Panc1 (cell line): ENCODE data around the gene SULT2B1. TPM values are rescaled to one million over a fixed set of nuclear protein-coding genes. Genes with fewer than 3 reads are reported as not detected.

Source experiments
- ATAC-seq: fragments of 200-7000 bp; cut with Tn5 transposase; 2 replicates; pipeline ENCODE4 v1.9.1; 2020; ENCODE audit warnings: mild to moderate bottlenecking, moderate library complexity
- BruUV-seq: library from RNA; stranded (reverse); fragments of 400-500 nt; replicated peaks from 2 replicates; lab custom pipeline; 2021; lab: Mats Ljungman, UMichigan
- CTCF ChIA-PET: fragments of 300-600 bp; sonication (Branson Sonifier 250); formaldehyde crosslinking; loops from one replicate; lab custom pipeline; 2022; ENCODE audit warnings: antibody characterized with exemption; lab: Charles Lee
- POLR2A ChIA-PET: fragments of 300-600 bp; sonication (Branson Sonifier 250); formaldehyde crosslinking; loops from one replicate; lab custom pipeline; 2022; ENCODE audit warnings: antibody characterized with exemption; lab: Charles Lee
- DNase-seq: peaks from one replicate; pipeline ENCODE4 v3.0.0-alpha.2; 2010; ENCODE audit warnings: low read depth, low spot score
- H3K27ac ChIP-seq: 2 replicates; pipeline ENCODE4 v1.5.1; 2011; ENCODE audit warnings: mild to moderate bottlenecking, low read length, inconsistent platforms
- H3K27me3 ChIP-seq: fragments of 200-500 bp; sonication (Bioruptor generic); 2 replicates; pipeline ENCODE4 v1.6.0; 2014; ENCODE audit warnings: low read length, inconsistent platforms; ENCODE audit not compliant: control insufficient read depth, insufficient read depth
- H3K36me3 ChIP-seq: fragments of 200-500 bp; sonication (Bioruptor generic); 2 replicates; pipeline ENCODE4 v1.5.1; 2014; ENCODE audit warnings: inconsistent platforms, mild to moderate bottlenecking, low read length, moderate library complexity; ENCODE audit not compliant: control insufficient read depth, insufficient read depth
- H3K4me1 ChIP-seq: 2 replicates; pipeline ENCODE4 v1.5.1; 2011; ENCODE audit warnings: inconsistent platforms, mild to moderate bottlenecking, low read length, moderate library complexity; ENCODE audit not compliant: control insufficient read depth, insufficient read depth
- H3K4me3 ChIP-seq, 2 experiments: 2 replicates each; pipeline ENCODE4 v1.5.1; 2011 to 2012; ENCODE audit warnings: low read depth in 2 of 2, low read length in 2 of 2, mild to moderate bottlenecking in 2 of 2, inconsistent platforms in 1 of 2, moderate library complexity in 1 of 2
- H3K9me3 ChIP-seq: fragments of 200-500 bp; sonication (Bioruptor generic); 2 replicates; pipeline ENCODE4 v1.5.1; 2014; ENCODE audit warnings: low read depth, mild to moderate bottlenecking, inconsistent platforms, low read length, moderate library complexity; ENCODE audit not compliant: control insufficient read depth, insufficient read depth
- POLR2AphosphoS5 ChIP-seq: IDR thresholded peaks from 2 replicates; pipeline ENCODE4 v1.6.1; 2012; ENCODE audit warnings: mild to moderate bottlenecking, low read depth, low read length, moderate library complexity
- SIN3A ChIP-seq: IDR thresholded peaks from 2 replicates; pipeline ENCODE4 v1.6.1; 2012; ENCODE audit warnings: low read depth, mild to moderate bottlenecking, low read length, moderate library complexity, borderline replicate concordance; ENCODE audit not compliant: insufficient read depth
- TCF7L2 ChIP-seq: IDR thresholded peaks from 2 replicates; pipeline ENCODE4 v1.6.1; 2011; ENCODE audit warnings: mild to moderate bottlenecking, low read depth, low read length, inconsistent platforms
- in situ Hi-C: cut with HindIII; loops from 2 replicates; pipeline ENCODE4 v1.10.0; 2016; ENCODE audit warnings: low sequenced_read_pairs, low pct_unique_long_range_greater_than_20kb
- intact Hi-C: fragments of 100-400 bp; cut with micrococcal nuclease; formaldehyde crosslinking; loops from one replicate; pipeline ENCODE4 v1.10.0; 2022; ENCODE audit not compliant: unreplicated experiment
- total RNA-seq: library from RNA; stranded (reverse); gene quantifications from one replicate; pipeline ENCODE4 v1.2.1, GENCODE V29; 2021; ENCODE audit not compliant: unreplicated experiment
- TF ChIP-seq, protein P1 (sequence below), 2 experiments: IDR thresholded peaks; 2 replicates each; pipeline ENCODE4 v1.6.1; 2011 to 2012; ENCODE audit warnings: low read depth in 2 of 2, control low read depth in 1 of 2, low read length in 1 of 2, mild to moderate bottlenecking in 1 of 2, moderate library complexity in 1 of 2; ENCODE audit not compliant: insufficient read depth in 1 of 2
- TF ChIP-seq, protein P2 (sequence below): fragments of 450-650 bp; IDR thresholded peaks from 2 replicates; pipeline ENCODE4 v1.5.1; 2017; ENCODE audit warnings: mild to moderate bottlenecking

SULT2B1 gene
- total RNA-seq, 1 experiment from 2014 or later: 3.6 TPM

DNA sequence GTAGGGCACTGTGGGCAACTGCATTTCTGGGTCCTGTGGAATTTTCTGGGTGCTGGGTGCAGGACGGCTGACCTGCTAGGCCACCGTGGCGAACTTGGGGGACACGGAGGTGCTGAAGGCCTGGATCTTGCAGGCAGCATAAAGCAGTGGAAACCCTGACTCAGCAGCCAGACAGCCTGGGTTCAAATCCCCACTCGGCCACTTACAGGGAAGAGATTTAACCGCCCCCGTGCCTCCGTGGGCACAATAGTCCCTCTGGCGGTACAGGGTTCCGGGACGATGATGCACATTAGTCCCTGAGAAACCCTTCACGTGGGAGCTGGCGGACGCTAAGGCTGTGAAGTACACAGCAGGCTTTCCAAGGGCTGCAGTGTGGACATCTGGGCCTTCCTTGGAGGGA is 59.9 kb downstream of the SULT2B1 start:
- H3K9me3 ChIP-seq: no peaks in the 10 kb centered on the region
- in situ Hi-C loops: no loop called here
- CTCF ChIA-PET: no interaction called here

DNA sequence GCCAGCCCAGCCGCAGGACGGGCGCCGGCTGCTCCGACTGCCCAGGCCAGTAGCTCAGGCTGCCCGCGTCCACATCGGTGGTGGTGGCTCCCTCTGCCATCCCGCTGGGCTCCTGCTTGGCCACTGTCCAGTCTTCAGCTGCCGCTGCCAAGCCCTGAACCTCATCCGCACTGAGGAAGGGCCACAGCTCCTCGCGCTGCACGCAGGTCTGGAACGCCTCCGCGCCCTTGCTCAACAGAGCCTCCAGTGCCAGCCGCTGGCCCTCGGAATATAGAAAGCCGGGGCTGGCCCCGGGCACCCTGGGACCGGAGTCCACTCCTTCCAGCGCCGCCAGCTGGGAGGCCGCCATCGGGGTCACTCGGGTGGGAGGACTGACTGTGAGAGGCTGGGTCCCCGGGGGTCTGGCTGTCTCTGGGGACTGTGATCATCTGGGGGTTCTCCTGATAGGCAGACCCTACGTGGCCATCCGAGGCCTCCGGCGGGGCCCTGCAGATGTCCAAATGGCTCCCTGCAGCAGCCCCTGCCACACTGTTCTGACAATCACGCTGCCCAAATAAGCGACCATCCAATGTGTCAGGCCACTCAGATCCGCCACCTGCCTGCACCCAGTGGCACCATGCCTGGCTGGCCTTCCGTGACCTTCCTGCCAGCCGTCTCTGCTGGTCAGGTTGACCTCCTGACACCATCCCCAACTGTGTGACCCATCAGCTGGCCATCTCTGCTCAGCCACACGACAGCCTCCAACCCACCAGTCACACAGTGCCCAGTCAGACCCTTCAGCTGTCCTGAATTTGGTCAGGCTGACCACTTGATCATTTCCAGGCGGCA is 61.3 kb downstream of the SULT2B1 start:
- intact Hi-C loops: no loop called here
- H3K27ac ChIP-seq: no peak overlapping the region
- H3K4me3 ChIP-seq: no peak overlapping the region
- POLR2A ChIA-PET: no interaction called here
- H3K4me1 ChIP-seq: peaks cover 39% of the 10 kb centered on the region
- ATAC-seq: peak; percentile 20
- BruUV-seq: no TSS peak
- no peaks in the 10 kb centered on the region for H3K27me3 ChIP-seq
- in situ Hi-C loops: no loop called here
- peaks cover 4% of the 10 kb centered on the region for H3K36me3 ChIP-seq
- DNase-seq: no peak
- TF ChIP-seq POLR2AphosphoS5 (no peak), TCF7L2 (no peak), SIN3A (no peak)
- TF ChIP-seq, protein P1, sequence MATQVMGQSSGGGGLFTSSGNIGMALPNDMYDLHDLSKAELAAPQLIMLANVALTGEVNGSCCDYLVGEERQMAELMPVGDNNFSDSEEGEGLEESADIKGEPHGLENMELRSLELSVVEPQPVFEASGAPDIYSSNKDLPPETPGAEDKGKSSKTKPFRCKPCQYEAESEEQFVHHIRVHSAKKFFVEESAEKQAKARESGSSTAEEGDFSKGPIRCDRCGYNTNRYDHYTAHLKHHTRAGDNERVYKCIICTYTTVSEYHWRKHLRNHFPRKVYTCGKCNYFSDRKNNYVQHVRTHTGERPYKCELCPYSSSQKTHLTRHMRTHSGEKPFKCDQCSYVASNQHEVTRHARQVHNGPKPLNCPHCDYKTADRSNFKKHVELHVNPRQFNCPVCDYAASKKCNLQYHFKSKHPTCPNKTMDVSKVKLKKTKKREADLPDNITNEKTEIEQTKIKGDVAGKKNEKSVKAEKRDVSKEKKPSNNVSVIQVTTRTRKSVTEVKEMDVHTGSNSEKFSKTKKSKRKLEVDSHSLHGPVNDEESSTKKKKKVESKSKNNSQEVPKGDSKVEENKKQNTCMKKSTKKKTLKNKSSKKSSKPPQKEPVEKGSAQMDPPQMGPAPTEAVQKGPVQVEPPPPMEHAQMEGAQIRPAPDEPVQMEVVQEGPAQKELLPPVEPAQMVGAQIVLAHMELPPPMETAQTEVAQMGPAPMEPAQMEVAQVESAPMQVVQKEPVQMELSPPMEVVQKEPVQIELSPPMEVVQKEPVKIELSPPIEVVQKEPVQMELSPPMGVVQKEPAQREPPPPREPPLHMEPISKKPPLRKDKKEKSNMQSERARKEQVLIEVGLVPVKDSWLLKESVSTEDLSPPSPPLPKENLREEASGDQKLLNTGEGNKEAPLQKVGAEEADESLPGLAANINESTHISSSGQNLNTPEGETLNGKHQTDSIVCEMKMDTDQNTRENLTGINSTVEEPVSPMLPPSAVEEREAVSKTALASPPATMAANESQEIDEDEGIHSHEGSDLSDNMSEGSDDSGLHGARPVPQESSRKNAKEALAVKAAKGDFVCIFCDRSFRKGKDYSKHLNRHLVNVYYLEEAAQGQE (IDR thresholded peaks at IDR 0.05; ENCODE audit: insufficient read depth in 1 of 2, low read depth in 2 of 2, low read length in 1 of 2): no peak
- TF ChIP-seq, protein P2, sequence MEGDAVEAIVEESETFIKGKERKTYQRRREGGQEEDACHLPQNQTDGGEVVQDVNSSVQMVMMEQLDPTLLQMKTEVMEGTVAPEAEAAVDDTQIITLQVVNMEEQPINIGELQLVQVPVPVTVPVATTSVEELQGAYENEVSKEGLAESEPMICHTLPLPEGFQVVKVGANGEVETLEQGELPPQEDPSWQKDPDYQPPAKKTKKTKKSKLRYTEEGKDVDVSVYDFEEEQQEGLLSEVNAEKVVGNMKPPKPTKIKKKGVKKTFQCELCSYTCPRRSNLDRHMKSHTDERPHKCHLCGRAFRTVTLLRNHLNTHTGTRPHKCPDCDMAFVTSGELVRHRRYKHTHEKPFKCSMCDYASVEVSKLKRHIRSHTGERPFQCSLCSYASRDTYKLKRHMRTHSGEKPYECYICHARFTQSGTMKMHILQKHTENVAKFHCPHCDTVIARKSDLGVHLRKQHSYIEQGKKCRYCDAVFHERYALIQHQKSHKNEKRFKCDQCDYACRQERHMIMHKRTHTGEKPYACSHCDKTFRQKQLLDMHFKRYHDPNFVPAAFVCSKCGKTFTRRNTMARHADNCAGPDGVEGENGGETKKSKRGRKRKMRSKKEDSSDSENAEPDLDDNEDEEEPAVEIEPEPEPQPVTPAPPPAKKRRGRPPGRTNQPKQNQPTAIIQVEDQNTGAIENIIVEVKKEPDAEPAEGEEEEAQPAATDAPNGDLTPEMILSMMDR: no peak
- H3K9me3 ChIP-seq: no peaks in the 10 kb centered on the region
- CTCF ChIA-PET: no interaction called here

More for the DNA sequence above, 59.9 kb downstream of the SULT2B1 start:
- peaks cover 32% of the 10 kb centered on the region for H3K4me1 ChIP-seq
- no peak for DNase-seq
- H3K4me3 ChIP-seq: no peak overlapping the region
- TF ChIP-seq, protein P2: no peak
- TF ChIP-seq TCF7L2: no peak
- TF ChIP-seq, protein P1 (IDR thresholded peaks at IDR 0.05; ENCODE audit: insufficient read depth in 1 of 2, low read depth in 2 of 2, low read length in 1 of 2): no peak
- intact Hi-C loops: no loop called here
- ATAC-seq: no peak
- no TSS peak for BruUV-seq
- no peak overlapping the region for H3K27ac ChIP-seq
- no peaks in the 10 kb centered on the region for H3K27me3 ChIP-seq
- H3K36me3 ChIP-seq: no peaks in the 10 kb centered on the region
- POLR2A ChIA-PET: no interaction called here
